Right lung (tissue), 5 donors: ENCODE data around the gene ACAA1. TPM values are rescaled to one million over a fixed set of nuclear protein-coding genes. Genes with fewer than 3 reads are reported as not detected.

ENCODE experiments used
- DNase-seq, 2 donors: peaks; one replicate each; pipeline ENCODE4 v3.0.0-alpha.2; 2013
- polyA plus RNA-seq, 5 donors: library from polyadenylated mRNA; unstranded; fragments of 120-200 nt; gene quantifications; one replicate each; pipeline versions ENCODE4 v1.2.1 to v1.2.3, GENCODE V29; 2013; ENCODE audit warnings: inconsistent platforms in 1 of 5, low replicate concordance in 1 of 5; ENCODE audit not compliant: insufficient read length in 5 of 5, insufficient read depth in 1 of 5

ACAA1 gene
- polyA plus RNA-seq, 5 donors: 53.7 to 70.1 (median 61.8) TPM

GRCh38 chr3:38157117-38157516 is 20.2 kb upstream of the ACAA1 start:
- DNase-seq: no peak

GRCh38 chr3:38155825-38156224 is 18.9 kb upstream of the ACAA1 start:
- DNase-seq: no peak

GRCh38 chr3:38154625-38155255 is 17.8 kb upstream of the ACAA1 start:
- DNase-seq: no peak

- DNase-seq: peak; percentile 64 to 70
Measured at GRCh38 chr3:38154033-38154494, 17.1 kb upstream of the ACAA1 start.

GRCh38 chr3:38153221-38153620 is 16.3 kb upstream of the ACAA1 start:
- no peak for DNase-seq

GRCh38 chr3:38152609-38153008 is 15.7 kb upstream of the ACAA1 start:
- DNase-seq: no peak

GRCh38 chr3:38151667-38152265 is 14.8 kb upstream of the ACAA1 start:
- DNase-seq: no peak

- DNase-seq: no peak
Measured at GRCh38 chr3:38150780-38151528, 14.0 kb upstream of the ACAA1 start.

GRCh38 chr3:38149708-38150107 is 12.8 kb upstream of the ACAA1 start:
- DNase-seq: no peak

- no peak for DNase-seq
Measured at GRCh38 chr3:38148311-38148882, 11.5 kb upstream of the ACAA1 start.

GRCh38 chr3:38147421-38147820 is 10.5 kb upstream of the ACAA1 start:
- no peak for DNase-seq

- no peak for DNase-seq
Measured at GRCh38 chr3:38146504-38146903, 9.6 kb upstream of the ACAA1 start.

- DNase-seq: no peak
Measured at GRCh38 chr3:38143511-38143910, 6.6 kb upstream of the ACAA1 start.

GRCh38 chr3:38142959-38143358 is 6.0 kb upstream of the ACAA1 start:
- DNase-seq: no peak

- no peak for DNase-seq
Measured at GRCh38 chr3:38141952-38142273, 5.0 kb upstream of the ACAA1 start.

- no peak for DNase-seq
Measured at GRCh38 chr3:38141173-38141951, 4.4 kb upstream of the ACAA1 start.

- DNase-seq: no peak
Measured at GRCh38 chr3:38140326-38141172, 3.6 kb upstream of the ACAA1 start.

- DNase-seq: no peak
Measured at GRCh38 chr3:38139652-38140051, 2.7 kb upstream of the ACAA1 start.

GRCh38 chr3:38139191-38139590 is 2.3 kb upstream of the ACAA1 start:
- no peak for DNase-seq

- DNase-seq: peak; percentile 58 to 68
Measured at GRCh38 chr3:38138349-38139190, 1.6 kb upstream of the ACAA1 start, which contains the start of gene MYD88. MYD88 (plus strand) TSS chr3:38138661; CDS start chr3:38138701, 40 bp downstream.
